ENCODE data around the gene R3HDM2.

The R3HDM2 gene

DNA sequence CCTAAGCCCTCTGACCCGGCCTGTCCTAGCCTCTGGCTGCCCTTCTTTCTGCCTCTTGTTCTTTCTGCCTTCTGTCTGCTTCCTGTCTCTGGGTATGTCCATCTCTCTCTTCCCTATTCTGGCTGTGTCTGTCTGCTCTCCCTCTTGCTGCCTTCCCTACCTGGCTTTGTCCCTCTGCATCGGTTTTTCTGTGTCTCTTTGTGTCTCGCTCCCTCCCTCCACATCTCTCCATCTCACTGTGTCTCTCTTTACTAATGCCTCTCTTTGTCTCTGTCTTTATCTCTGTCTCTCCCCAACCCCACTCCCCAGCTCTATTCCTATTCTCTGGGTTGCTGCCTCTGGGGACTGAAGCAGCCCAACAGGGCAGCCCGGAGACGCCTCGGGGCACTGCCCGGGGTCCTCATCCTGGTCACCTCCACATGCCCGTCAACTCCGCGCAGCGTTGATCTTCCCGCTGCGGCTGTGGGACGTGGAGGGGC lies 191.2 kb downstream of the R3HDM2 start:
- in situ Hi-C loops (cut with MboI; ENCODE audit: low pct_unique_long_range_greater_than_20kb, low sequenced_read_pairs), result no loop called here
- no peak for DNase-seq

DNA sequence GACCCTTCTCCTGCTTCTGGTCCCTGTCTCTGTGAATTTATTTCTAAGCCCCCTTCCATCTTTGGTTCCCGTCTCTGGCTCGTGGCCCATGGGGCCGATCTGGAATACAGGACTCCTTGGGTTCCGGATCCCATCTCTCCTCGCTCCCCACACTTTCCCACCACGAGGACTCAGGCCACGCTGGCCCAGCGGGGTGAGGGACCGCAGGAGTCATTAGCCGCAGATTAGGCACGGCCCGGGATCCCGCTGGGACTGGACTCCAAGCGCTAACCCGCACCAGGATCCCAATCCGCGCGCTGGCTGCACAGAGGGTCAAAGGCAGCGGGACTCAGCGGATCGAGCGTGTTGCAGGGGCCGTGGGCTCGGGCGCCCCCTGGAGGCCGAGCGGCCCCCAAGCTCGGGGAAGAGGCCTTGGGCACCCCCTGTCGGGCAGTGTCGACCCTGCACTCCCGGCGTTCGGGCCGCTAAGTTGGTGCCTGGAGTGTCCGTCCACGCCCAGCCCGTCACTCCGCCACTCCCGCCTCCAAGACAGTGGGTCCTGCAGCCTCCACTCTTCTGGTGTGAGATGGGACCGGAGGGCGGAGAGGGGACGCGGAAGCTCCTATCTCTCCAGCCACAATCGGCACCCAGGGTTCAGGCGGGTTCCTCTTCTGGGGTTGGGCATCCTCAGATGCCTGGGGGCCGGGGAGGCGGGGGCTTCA lies 191.8 kb downstream of the R3HDM2 start:
- in situ Hi-C loops (cut with MboI; ENCODE audit: low pct_unique_long_range_greater_than_20kb, low sequenced_read_pairs), result no loop called here
- peak; percentile 95 for DNase-seq

DNA sequence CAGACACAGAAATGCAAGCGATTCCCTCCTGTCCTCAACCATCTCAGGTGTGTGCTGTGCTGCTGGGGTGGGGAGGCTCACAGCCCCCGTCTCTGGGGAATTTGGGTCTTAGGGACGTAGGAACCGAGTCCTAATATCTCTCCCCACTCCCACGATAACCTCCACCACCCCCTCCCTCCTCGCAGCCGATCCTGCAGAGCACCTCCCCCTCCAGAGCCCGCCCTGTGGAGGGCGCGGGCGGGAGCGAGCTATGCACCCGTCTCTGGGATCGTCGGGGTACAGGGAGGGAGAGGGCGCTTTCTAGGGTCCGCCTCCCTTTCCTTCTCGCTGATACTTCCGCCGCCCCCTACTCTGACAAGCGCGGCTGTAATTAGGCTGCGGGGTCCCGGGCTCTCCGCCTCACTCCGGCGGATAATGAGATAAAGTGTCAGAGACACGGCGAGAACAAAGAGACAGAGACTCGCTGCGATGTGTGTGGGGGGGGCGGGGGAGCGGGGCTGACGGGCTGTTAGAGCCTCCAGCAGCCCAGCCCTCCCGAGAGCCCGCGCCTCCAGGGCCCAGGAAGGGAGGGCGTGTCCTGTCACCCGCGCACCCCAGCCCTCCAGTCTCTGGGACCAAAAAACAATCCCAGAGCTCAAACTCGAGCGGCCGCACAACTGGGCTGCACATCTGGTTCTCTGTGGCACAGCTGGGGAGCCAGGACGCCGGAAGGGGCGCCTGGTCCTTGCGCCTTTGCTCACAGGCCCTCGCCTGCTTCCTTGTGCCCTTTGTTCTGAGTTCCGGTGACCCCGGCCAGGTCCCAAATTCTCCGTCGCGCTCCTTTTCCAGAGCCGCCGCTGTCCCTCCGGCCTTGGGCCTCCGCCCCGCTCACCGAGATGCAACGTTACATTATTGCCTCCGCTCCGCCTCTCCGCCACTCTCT lies 192.7 kb downstream of the R3HDM2 start:
- in situ Hi-C loops (cut with MboI; ENCODE audit: low pct_unique_long_range_greater_than_20kb, low sequenced_read_pairs), result no loop called here
- DNase-seq, result no peak

DNA sequence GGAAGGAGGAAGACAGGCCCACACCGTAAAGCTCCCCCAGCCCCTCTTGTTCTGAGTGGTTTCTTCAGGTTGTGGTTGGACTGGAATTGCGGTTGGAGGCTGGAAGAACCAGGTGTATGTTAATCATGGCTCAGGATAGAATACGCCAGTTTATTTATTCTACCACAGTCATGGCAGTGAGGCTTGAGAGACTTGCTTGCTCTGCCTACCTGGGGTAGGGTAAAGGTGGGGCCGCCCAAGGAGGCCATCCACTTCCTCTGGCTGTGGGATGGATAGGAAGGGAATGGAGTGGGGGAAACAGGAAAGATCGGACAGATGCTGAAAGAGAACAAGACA lies 193.3 kb downstream of the R3HDM2 start:
- in situ Hi-C loops (cut with MboI; ENCODE audit: low pct_unique_long_range_greater_than_20kb, low sequenced_read_pairs), result no loop called here
- no peak for DNase-seq

DNA sequence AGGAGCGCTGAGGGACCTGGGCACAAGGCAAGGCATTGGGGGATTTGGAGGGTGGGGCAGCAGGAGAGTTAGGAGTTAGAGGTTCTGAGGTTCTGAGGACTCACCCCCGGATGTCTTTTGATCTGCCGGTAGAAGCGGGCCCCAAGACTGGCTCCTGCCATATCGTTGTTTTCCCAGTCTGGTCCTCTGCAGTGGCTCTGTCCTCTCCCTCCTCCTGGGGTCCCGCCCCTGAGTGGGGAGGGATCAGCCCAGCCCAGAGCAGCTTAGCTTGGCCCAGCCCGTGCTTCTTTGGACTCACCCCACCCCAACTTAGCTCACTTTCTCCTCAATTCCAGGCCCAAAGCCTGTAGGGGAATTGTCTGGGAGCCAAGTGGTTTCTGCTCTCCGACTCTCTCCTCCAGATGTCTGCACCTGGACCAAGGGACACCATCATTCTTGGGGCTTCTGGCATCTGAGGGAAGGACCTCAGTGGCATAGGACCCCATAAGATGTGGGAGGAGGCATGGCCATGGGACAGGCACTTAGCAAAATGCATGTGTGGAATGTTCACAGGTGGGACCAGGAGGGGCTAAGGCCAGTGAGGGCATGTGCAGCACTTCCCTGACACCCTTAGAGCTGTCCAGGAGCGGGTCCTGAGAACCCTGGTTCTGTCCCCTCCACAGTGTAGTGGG lies 193.8 kb downstream of the R3HDM2 start:
- no peak for DNase-seq
- in situ Hi-C loops (cut with MboI; ENCODE audit: low pct_unique_long_range_greater_than_20kb, low sequenced_read_pairs), result no loop called here

DNA sequence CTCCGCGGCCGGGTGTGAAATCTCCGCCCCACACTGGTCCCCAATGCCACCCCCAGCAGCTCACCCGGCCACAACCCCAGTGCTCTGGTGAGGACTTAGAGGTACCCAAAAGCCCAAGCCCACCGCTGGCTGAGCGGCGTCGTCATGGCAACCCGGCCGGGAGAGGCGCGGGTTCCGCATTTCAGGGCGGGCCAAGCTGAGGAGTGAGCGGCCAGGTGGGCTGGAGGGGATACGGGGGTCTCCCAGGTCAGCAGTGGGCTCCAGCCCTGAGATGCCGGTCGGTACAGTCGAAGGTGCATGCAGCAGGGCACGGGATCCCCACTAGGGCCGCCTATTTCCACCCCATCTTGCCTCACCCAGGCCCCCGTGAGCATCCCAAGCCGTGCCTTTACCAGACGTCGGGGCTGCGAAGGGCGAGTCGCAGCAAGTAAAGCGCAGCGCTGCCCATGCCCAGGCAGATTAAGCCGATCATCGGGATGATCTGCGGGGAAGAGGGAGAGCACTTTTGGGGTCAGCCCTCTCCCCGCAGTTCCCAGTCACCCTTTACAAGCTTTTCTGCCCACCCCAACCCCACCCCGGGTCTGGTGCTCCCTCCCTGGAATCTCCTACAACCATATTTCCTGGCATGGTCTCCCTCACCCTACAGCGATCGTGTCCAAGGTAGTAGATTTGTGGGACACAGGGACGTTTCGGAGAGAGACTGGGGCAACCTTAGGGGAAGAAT lies 194.5 kb downstream of the R3HDM2 start:
- DNase-seq, result no peak
- in situ Hi-C loops (cut with MboI; ENCODE audit: low pct_unique_long_range_greater_than_20kb, low sequenced_read_pairs), result no loop called here

DNA sequence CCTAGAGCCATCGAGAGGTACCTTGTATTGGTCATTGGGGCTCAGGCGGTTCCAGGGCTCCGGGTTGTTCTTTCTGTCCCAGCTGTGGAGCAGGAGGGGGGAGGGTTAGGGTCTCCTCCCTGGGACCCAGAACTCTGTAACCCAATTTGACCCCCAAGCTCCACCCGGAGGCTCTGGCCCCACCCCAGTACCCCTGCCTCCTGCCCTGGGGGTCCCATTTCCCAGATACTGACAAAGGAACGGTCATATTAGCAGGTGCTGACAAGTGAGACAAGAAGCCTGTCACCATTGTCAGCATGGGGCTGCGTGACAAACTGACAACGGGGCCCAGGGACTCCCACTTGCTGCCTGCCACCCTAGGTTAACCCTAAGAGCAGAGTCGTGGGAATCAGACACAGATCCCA lies 195.1 kb downstream of the R3HDM2 start:
- no peak for DNase-seq
- in situ Hi-C loops (cut with MboI; ENCODE audit: low pct_unique_long_range_greater_than_20kb, low sequenced_read_pairs), result no loop called here

DNA sequence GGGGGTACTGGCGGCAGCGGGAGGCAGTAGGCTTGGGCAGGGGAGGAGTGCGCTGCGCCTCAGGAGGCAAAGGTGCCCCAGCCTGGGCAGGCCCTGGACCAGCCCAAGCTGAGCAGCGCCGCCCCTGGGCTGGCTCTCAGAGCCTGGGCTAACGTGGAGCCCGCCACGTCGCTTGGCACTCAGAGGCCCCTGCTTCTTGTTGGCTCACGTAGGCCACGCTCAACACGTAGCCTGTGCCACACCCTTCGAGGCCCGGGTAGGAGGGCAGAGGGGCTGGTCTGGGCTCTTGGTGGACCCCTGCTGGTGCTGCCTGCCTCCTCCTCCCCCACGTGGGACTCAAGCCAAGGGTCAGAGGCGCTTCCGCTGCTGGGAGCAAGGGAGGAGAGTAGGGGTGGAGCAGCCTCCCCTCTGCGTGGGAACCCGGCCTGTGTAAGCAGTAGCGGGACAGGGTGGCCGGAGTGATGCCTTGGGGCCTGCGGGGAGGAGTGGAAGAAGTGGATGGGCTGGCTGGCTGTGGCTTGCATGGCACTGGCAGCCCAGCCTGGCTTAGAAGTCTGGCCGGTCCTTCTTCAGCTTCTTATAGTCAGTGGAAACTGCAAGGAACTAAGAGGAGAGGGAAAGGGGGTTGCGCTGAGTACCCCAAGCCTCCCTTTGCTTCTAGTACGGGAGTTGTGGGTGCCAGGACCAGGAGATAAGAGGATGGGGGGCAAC lies 195.7 kb downstream of the R3HDM2 start:
- in situ Hi-C loops (cut with MboI; ENCODE audit: low pct_unique_long_range_greater_than_20kb, low sequenced_read_pairs), result no loop called here
- no peak for DNase-seq

DNA sequence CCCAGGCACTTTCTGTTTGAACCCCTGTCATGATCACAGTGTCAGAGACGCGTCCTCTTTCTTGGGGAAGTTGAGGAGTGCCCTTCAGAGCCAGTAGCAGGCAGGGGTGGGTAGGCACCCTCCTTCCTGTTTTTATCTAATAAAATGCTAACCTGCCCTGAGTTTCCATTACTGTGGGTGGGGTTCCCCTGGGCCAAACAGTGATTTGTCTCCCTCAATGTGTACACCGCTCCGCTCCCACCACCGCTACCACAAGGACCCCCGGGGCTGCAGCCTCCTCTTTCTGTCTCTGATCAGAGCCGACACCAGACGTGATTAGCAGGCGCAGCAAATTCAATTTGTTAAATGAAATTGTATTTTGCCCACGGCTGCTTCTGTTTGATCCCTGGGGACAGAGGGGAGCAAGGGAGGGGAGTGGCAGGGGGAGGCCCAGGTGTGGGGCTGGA lies 196.2 kb downstream of the R3HDM2 start:
- no peak for DNase-seq
- in situ Hi-C loops (cut with MboI; ENCODE audit: low pct_unique_long_range_greater_than_20kb, low sequenced_read_pairs), result no loop called here

DNA sequence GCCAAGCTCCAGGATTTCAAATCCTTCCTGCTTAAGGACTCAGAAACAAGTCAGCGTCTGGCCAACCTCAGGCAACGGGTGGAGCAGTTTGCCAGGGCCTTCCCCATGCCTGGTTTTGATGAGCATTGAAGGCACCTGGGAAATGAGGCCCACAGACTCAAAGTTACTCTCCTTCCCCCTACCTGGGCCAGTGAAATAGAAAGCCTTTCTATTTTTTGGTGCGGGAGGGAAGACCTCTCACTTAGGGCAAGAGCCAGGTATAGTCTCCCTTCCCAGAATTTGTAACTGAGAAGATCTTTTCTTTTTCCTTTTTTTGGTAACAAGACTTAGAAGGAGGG lies 196.6 kb downstream of the R3HDM2 start:
- in situ Hi-C loops (cut with MboI; ENCODE audit: low pct_unique_long_range_greater_than_20kb, low sequenced_read_pairs), result no loop called here
- DNase-seq, result no peak

DNA sequence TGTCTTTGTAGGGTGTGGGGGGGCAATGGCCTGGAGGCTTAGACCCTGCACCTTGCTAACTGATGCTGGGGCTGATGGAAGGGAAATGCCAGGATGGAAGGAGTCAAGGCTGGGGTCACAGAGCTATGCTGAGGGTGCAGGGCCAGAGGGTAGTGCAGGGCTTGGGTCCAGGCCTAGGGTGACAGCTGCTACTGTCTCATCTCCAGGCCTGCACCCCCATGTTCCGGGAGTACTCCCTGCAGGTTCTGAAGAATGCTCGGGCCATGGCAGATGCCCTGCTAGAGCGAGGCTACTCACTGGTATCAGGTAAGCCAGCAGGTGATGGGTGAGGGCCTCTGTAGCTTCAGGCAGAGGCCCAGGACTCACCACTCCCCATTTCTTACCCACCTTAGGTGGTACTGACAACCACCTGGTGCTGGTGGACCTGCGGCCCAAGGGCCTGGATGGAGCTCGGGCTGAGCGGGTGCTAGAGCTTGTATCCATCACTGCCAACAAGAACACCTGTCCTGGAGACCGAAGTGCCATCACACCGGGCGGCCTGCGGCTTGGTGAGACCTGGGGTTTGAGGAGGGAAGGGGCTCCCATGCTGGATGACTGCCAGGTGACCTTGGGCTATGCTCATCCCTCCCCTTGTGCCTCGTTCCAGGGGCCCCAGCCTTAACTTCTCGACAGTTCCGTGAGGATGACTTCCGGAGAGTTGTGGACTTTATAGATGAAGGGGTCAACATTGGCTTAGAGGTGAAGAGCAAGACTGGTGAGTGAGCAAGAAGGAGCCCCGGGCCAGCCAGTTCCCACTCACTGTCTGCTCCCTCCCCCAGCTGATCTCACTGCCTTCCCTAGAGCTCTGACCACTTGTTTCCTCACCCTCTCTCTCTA lies 197.2 kb downstream of the R3HDM2 start:
- DNase-seq, result no peak
- in situ Hi-C loops (cut with MboI; ENCODE audit: low pct_unique_long_range_greater_than_20kb, low sequenced_read_pairs), result no loop called here

DNA sequence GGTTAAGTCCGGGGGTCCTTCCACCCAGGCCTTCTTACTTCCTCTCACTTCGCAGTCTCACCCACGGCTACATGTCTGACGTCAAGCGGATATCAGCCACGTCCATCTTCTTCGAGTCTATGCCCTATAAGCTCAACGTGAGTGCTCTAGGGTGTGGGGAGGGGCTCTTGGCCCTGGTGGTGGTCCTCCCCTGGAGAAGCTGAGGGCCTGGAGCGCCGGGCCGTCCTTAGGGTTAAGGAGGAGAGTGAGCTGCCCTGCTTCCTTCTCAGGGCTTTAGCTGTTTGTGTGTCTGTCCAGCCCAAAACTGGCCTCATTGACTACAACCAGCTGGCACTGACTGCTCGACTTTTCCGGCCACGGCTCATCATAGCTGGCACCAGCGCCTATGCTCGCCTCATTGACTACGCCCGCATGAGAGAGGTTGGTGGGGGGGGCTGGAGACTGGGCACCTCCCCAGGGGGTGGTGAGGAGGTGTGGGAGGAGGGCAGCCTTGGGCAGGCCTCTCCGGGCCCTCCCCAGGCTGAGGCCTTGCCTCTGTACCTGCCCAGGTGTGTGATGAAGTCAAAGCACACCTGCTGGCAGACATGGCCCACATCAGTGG lies 198.6 kb downstream of the R3HDM2 start:
- in situ Hi-C loops (cut with MboI; ENCODE audit: low pct_unique_long_range_greater_than_20kb, low sequenced_read_pairs), result no loop called here
- no peak for DNase-seq

DNA sequence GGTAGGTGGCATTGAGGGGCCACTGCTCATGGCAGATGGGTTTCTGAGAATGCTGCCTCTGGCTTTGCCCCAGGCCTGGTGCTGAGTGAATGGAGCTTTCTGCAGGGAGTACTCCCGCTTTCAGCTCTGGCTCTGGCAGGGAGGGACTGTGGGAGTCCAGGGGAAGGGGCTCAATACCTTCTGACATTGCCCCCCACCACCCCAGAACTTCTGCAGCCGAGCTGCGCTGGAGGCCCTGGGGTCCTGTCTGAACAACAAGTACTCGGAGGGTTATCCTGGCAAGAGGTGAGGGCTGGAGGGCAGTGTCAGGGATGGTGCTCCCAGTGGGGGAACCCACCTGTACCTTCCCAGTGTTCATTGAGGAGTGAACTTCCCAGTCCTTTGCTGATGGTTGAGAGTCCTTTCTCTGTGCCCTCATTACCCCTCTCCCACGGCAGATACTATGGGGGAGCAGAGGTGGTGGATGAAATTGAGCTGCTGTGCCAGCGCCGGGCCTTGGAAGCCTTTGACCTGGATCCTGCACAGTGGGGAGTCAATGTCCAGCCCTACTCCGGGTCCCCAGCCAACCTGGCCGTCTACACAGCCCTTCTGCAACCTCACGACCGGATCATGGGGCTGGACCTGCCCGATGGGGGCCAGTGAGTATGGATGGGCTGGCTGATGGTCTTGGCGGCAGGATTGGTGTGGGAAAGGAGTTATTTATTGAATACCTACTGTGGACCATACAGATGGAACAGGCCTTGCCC lies 199.4 kb downstream of the R3HDM2 start:
- no peak for DNase-seq
- in situ Hi-C loops (cut with MboI; ENCODE audit: low pct_unique_long_range_greater_than_20kb, low sequenced_read_pairs), result no loop called here

DNA sequence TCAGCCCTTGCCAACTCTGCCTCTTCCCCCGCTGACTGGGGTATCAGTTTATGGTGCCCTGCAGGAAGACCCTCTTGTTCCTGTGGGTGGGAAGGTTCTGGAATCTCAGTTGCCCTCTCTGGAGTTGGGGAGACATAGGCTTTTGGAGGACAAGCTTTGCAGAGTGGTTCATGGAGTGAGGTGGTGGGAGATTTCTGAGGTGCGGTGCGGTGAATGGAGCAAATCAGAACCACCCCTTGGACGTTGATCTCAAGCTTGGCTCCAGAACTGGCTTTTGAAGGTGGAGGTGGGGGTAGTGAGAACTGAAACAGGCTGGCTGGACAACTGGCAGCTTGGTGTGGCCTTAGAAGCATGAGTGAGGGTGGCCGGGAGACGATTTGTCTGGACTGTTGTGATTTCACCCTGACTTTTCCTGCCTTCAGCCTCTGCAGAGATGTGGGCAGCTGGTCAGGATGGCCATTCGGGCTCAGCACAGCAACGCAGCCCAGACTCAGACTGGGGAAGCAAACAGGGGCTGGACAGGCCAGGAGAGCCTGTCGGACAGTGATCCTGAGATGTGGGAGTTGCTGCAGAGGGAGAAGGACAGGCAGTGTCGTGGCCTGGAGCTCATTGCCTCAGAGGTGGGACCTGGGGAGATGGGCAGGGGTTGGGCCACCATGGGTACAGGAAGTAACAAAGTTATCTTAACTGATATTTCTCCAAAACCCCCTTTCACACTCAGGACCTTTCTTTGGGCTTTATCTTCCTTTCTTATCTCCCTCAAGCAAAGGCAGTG lies 200.3 kb downstream of the R3HDM2 start:
- in situ Hi-C loops (cut with MboI; ENCODE audit: low pct_unique_long_range_greater_than_20kb, low sequenced_read_pairs), result no loop called here
- no peak for DNase-seq

DNA sequence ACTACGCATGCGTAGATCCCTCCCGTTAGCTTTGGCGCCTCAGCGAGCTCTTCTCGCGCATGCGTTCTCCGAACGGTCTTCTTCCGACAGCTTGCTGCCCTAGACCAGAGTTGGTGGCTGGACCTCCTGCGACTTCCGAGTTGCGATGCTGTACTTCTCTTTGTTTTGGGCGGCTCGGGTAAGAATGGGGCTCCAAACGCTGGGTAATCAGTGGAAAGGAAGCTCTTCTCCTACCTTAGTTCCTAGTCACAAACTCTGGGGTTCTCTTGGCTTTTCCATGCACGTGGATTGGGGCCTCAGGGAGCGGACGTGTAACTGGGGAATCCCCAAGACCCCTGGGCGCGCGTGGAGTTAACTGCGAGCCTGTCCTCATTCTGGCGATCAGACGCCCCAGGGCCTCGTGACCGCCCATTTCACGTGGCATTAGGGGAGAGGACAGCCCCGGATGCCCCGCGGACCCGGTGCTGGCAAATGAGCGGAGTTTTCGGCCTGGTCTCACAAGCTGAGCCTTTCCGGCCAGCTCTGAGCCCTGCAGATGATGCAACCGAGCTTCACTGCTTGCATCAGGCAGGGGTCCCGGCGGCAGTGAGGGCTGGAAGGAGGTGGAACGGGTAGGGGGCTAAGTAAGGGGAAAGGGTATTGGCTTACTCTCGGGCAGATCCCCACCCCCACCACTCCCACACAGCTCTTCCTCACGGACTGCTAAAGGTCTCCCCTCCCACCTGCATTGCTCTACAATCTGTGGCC lies 201.0 kb downstream of the R3HDM2 start, which contains the start of gene SHMT2:
TSS of gene SHMT2 (plus strand) at position 78 of the 747 bp plus-strand sequence. CDS start at position 146, 68 bp downstream.
- in situ Hi-C loops (cut with MboI; ENCODE audit: low pct_unique_long_range_greater_than_20kb, low sequenced_read_pairs), result no loop called here
- DNase-seq, result peak; percentile 90
